ENCODE measurements around the gene PRM1. TPM values are rescaled to one million over a fixed set of nuclear protein-coding genes. Genes with fewer than 3 reads are reported as not detected.

The PRM1 gene
- total RNA-seq, 1 donor from 2014 or later = not detected

- intact Hi-C loops (cut with DNase I) = no loop called here
- no peak for ATAC-seq (ENCODE audit: poor library complexity)
- no peak for DNase-seq
Measured at GRCh38 chr16:11231367-11231970, 49.7 kb downstream of the PRM1 start.

Small RNAs within 50 kb of the gene (microRNA-seq; reads per million reads assigned to microRNA genes)
- gene MIR548H2 = not detected

Other genes with a start within 250 kb of the PRM1 start
- 3.7 TPM for gene SOCS1, start 25.1 kb downstream of the PRM1 start, total RNA-seq
- gene TNP2, start 12.0 kb downstream of the PRM1 start, total RNA-seq = not detected
- not detected for gene PRM3, start 7.7 kb downstream of the PRM1 start, total RNA-seq
- gene PRM2, start 4.8 kb downstream of the PRM1 start, total RNA-seq = not detected
- 0.48 TPM for gene RMI2, start 64.1 kb upstream of the PRM1 start, total RNA-seq